GM23248 (cell line): ENCODE measurements around the gene EIF3B. TPM values are rescaled to one million over a fixed set of nuclear protein-coding genes. Genes with fewer than 3 reads are reported as not detected.
A peak's percentile ranks its signal among the peaks of the same experiment; 100 is the strongest.
"Not testable (repeated sequence)": the region's sequence is repeated elsewhere in the genome, so short reads cannot be mapped to it uniquely, and the experiment has no call there.

Experiments
- DNase-seq: peaks from one replicate; pipeline ENCODE4 v3.0.0-alpha.2; 2015
- H2AFZ ChIP-seq: fragments of 200-600 bp; sonication (generic); 2 replicates; pipeline ENCODE4 v1.6.1; 2016; ENCODE audit warnings: antibody characterized with exemption
- H3F3A ChIP-seq: fragments of 200-600 bp; sonication (generic); 2 replicates; pipeline ENCODE4 v1.6.1; 2016; ENCODE audit warnings: mild to moderate bottlenecking, antibody characterized with exemption, mixed run types; ENCODE audit not compliant: insufficient read depth
- H3K27ac ChIP-seq: fragments of 200-600 bp; sonication (generic); 2 replicates; pipeline ENCODE4 v1.5.1; 2016; ENCODE audit warnings: mild to moderate bottlenecking
- H3K27me3 ChIP-seq: fragments of 200-600 bp; sonication (generic); replicated peaks from 2 replicates; pipeline ENCODE4 v1.6.1; 2016; ENCODE audit warnings: mild to moderate bottlenecking; ENCODE audit not compliant: insufficient read depth
- H3K36me3 ChIP-seq: fragments of 200-600 bp; sonication (generic); 2 replicates; pipeline ENCODE4 v1.6.1; 2016; ENCODE audit warnings: low read depth, mild to moderate bottlenecking
- H3K4me1 ChIP-seq: fragments of 200-600 bp; sonication (generic); 2 replicates; pipeline ENCODE4 v1.6.1; 2016; ENCODE audit warnings: mild to moderate bottlenecking; ENCODE audit not compliant: insufficient read depth
- H3K4me2 ChIP-seq: fragments of 200-600 bp; sonication (generic); one replicate; pipeline ENCODE4 v1.6.1; 2016; ENCODE audit warnings: mild to moderate bottlenecking; ENCODE audit not compliant: unreplicated experiment
- H3K4me3 ChIP-seq: fragments of 200-600 bp; sonication (generic); 2 replicates; pipeline ENCODE4 v1.5.1; 2016; ENCODE audit warnings: mild to moderate bottlenecking
- H3K79me2 ChIP-seq: fragments of 200-600 bp; sonication (generic); 2 replicates; pipeline ENCODE4 v1.6.1; 2016; ENCODE audit warnings: mild to moderate bottlenecking; ENCODE audit not compliant: insufficient read depth
- H3K9ac ChIP-seq: fragments of 200-600 bp; sonication (generic); 2 replicates; pipeline ENCODE4 v1.6.1; 2016; ENCODE audit warnings: mild to moderate bottlenecking
- H3K9me2 ChIP-seq: fragments of 200-600 bp; sonication (generic); 2 replicates; pipeline ENCODE4 v1.6.1; 2016; ENCODE audit warnings: mixed run types, mild to moderate bottlenecking, moderate library complexity; ENCODE audit not compliant: insufficient read depth
- H3K9me3 ChIP-seq: fragments of 200-600 bp; sonication (generic); one replicate; pipeline ENCODE4 v1.6.1; 2017; ENCODE audit warnings: low read depth
- H4K20me1 ChIP-seq: fragments of 200-600 bp; sonication (generic); 2 replicates; pipeline ENCODE4 v1.6.0; 2016; ENCODE audit not compliant: insufficient read depth
- EZH2 ChIP-seq: fragments of 200-600 bp; sonication (generic); IDR thresholded peaks from 2 replicates; pipeline ENCODE4 v1.6.1; 2018; ENCODE audit warnings: antibody characterized with exemption, mild to moderate bottlenecking; ENCODE audit not compliant: insufficient read depth, poor library complexity, severe bottlenecking
- EZH2phosphoT487 ChIP-seq: fragments of 200-600 bp; sonication (generic); IDR thresholded peaks from 2 replicates; pipeline ENCODE4 v1.6.1; 2018; ENCODE audit warnings: antibody characterized with exemption, moderate library complexity, mild to moderate bottlenecking, low read depth; ENCODE audit not compliant: insufficient read depth
- WGBS, 2 experiments: methylation state at CpG; one replicate each; pipeline ENCODE4 v1.1.6; 2015 to 2017; ENCODE audit warnings: low lambda C conversion rate in 2 of 2, low coverage in 1 of 2; ENCODE audit errors: missing lambda C conversion rate in 2 of 2; 5-methylcytosine and 5-hydroxymethylcytosine counted together
- in situ Hi-C: fragments of 300-500 bp; cut with MboI; formaldehyde crosslinking; loops from 2 replicates; pipeline ENCODE4 v1.15.0; 2020
- polyA plus RNA-seq: library from polyadenylated mRNA; unstranded; fragments of >200 nt; fragmentation: Nextera tagmentation; extraction: Ambion mirVana; gene quantifications from 2 replicates; pipeline ENCODE4 v1.2.1, GENCODE V29; 2016
- total RNA-seq: library from RNA; depleted of rRNA; stranded (reverse); fragments of >200 nt; shearing (Covaris generic); gene quantifications from 2 replicates; pipeline ENCODE4 v1.2.3, GENCODE V29; 2014; rRNA removed

EIF3B gene
- total RNA-seq (180 and 212 TPM in 2 replicates), polyA plus RNA-seq (79.5 and 82.5 TPM in 2 replicates)

- Histone ChIP-seq H3K9me2 (no peaks in the 10 kb centered on the region), H3K36me3 (peaks cover 20% of the 10 kb centered on the region; the same call in 1 of the 2 replicates), H4K20me1 (peaks cover 9% of the 10 kb centered on the region; the same call in 1 of the 2 replicates), H3K27ac (peak within 1 kb of the TSS; percentile 97), H2AFZ (peak within 1 kb of the TSS; percentile 91), H3F3A (no peaks in the 10 kb centered on the region), H3K9ac (peak within 1 kb of the TSS; percentile 98), H3K4me1 (peaks cover 18% of the 10 kb centered on the region), H3K27me3 (no peaks in the 10 kb centered on the region), H3K4me3 (peak within 1 kb of the TSS; percentile 92), H3K9me3 (no peaks in the 10 kb centered on the region), H3K79me2 (peaks cover 64% of the 10 kb centered on the region), H3K4me2 (peak within 1 kb of the TSS; percentile 96)
- no peak for TF ChIP-seq EZH2phosphoT487
- TF ChIP-seq EZH2, result no peak
- in situ Hi-C loops, result no loop called here
- 0 to 1% methylated on average over 46 to 55 of the region's 55 CpGs for WGBS, 2 experiments
- peak; percentile 96 for DNase-seq
These were observed at the start of gene EIF3B for GRCh38 chr7:2354186-2354938. Gene EIF3B, plus strand, starts transcription at chr7:2354827. Its CDS starts 95 bp downstream, at chr7:2354922.

- H3K9ac ChIP-seq, in situ Hi-C loops, H3F3A ChIP-seq, DNase-seq, H2AFZ ChIP-seq, H3K4me2 ChIP-seq, H3K9me3 ChIP-seq, H3K9me2 ChIP-seq, H3K4me3 ChIP-seq, H3K36me3 ChIP-seq, H4K20me1 ChIP-seq, H3K27ac ChIP-seq, H3K27me3 ChIP-seq: not testable (repeated sequence)
- Histone ChIP-seq H3K4me1 (peaks cover 12% of the 10 kb centered on the region), H3K79me2 (peaks cover 64% of the 10 kb centered on the region)
- 88 to 90% methylated on average over 6 of the region's 6 CpGs for WGBS, 2 experiments
These were observed 49.4 kb upstream of the EIF3B start for GRCh38 chr7:2305258-2305657.

GRCh38 chr7:2306688-2307087 lies 47.9 kb upstream of the EIF3B start:
- no peaks in the 10 kb centered on the region for H3K9me3 ChIP-seq
- H3K36me3 ChIP-seq, result no peaks in the 10 kb centered on the region
- H3F3A ChIP-seq, result no peaks in the 10 kb centered on the region
- H3K27me3 ChIP-seq, result no peaks in the 10 kb centered on the region
- DNase-seq, result no peak
- no peaks in the 10 kb centered on the region for H3K9me2 ChIP-seq
- no peak overlapping the region for H3K4me2 ChIP-seq
- in situ Hi-C loops, result no loop called here
- peaks cover 71% of the 10 kb centered on the region for H3K79me2 ChIP-seq
- no peaks in the 10 kb centered on the region for H3K4me1 ChIP-seq
- WGBS, 2 experiments, result 97 to 98% methylated on average over 6 of the region's 6 CpGs
- no peak overlapping the region for H3K27ac ChIP-seq
- H3K9ac ChIP-seq, result no peak overlapping the region
- no peak overlapping the region for H2AFZ ChIP-seq
- H4K20me1 ChIP-seq, result no peaks in the 10 kb centered on the region
- TF ChIP-seq EZH2 (no peak), EZH2phosphoT487 (no peak)
- no peak overlapping the region for H3K4me3 ChIP-seq

- Histone ChIP-seq H4K20me1 (no peaks in the 10 kb centered on the region), H2AFZ (no peak overlapping the region), H3K79me2 (peaks cover 77% of the 10 kb centered on the region), H3K4me2 (no peak overlapping the region), H3K9me2 (no peaks in the 10 kb centered on the region), H3K9ac (no peak overlapping the region), H3K4me3 (no peak overlapping the region), H3K27me3 (no peaks in the 10 kb centered on the region), H3K9me3 (no peaks in the 10 kb centered on the region), H3K27ac (no peak overlapping the region), H3F3A (no peaks in the 10 kb centered on the region), H3K4me1 (no peaks in the 10 kb centered on the region), H3K36me3 (no peaks in the 10 kb centered on the region)
- TF ChIP-seq EZH2 (no peak), EZH2phosphoT487 (no peak)
- DNase-seq, result no peak
- in situ Hi-C loops, result no loop called here
- 77 to 80% methylated on average over 5 to 7 of the region's 7 CpGs for WGBS, 2 experiments
These were observed 46.9 kb upstream of the EIF3B start for GRCh38 chr7:2307690-2308107.
